ENCODE measurements around the gene MAGI2. TPM values are rescaled to one million over a fixed set of nuclear protein-coding genes. Genes with fewer than 3 reads are reported as not detected.

Gene MAGI2
- total RNA-seq, 2 donors from 2014 or later: 10.3 to 19.2 TPM

- no peak overlapping the region for H3K27ac Mint-ChIP-seq
- H3K4me3 Mint-ChIP-seq: no peak overlapping the region
- peaks cover 25% of the 10 kb centered on the region for H3K4me1 Mint-ChIP-seq
Measured at GRCh38 chr7:78398081-78398480, 1055.4 kb downstream of the MAGI2 start.

GRCh38 chr7:78396210-78396609 lies 1057.3 kb downstream of the MAGI2 start:
- H3K27me3 ChIP-seq (ENCODE audit: control insufficient read depth, insufficient read depth, low read length, poor library complexity, severe bottlenecking): no peaks in the 10 kb centered on the region
- Mint-ChIP-seq H3K4me3 (no peak overlapping the region), H3K27me3 (ENCODE audit: insufficient read depth) (peaks cover 7% of the 10 kb centered on the region), H3K27ac (no peak overlapping the region), H3K9me3 (no peaks in the 10 kb centered on the region), H3K4me1 (peaks cover 22% of the 10 kb centered on the region), H3K36me3 (ENCODE audit: low read depth) (no peaks in the 10 kb centered on the region)
- H3K27ac ChIP-seq (ENCODE audit: low read depth, low read length): no peak overlapping the region
- no peaks in the 10 kb centered on the region for H3K9me3 ChIP-seq (ENCODE audit: control insufficient read depth, low read length)
- TF ChIP-seq, protein P1, sequence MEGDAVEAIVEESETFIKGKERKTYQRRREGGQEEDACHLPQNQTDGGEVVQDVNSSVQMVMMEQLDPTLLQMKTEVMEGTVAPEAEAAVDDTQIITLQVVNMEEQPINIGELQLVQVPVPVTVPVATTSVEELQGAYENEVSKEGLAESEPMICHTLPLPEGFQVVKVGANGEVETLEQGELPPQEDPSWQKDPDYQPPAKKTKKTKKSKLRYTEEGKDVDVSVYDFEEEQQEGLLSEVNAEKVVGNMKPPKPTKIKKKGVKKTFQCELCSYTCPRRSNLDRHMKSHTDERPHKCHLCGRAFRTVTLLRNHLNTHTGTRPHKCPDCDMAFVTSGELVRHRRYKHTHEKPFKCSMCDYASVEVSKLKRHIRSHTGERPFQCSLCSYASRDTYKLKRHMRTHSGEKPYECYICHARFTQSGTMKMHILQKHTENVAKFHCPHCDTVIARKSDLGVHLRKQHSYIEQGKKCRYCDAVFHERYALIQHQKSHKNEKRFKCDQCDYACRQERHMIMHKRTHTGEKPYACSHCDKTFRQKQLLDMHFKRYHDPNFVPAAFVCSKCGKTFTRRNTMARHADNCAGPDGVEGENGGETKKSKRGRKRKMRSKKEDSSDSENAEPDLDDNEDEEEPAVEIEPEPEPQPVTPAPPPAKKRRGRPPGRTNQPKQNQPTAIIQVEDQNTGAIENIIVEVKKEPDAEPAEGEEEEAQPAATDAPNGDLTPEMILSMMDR (conservative IDR thresholded peaks at IDR 0.05): no peak
- WGBS, 2 experiments (ENCODE audit: insufficient coverage in 1 of 2, insufficient read length in 1 of 2): 94 to 96% methylated on average over 3 of the region's 3 CpGs
- no peak for DNase-seq
- H3K4me3 ChIP-seq (ENCODE audit: low read length): no peak overlapping the region
- no peaks in the 10 kb centered on the region for H3K4me1 ChIP-seq (ENCODE audit: control insufficient read depth, insufficient read depth, low read length)
- H3K9ac ChIP-seq (ENCODE audit: extremely low read depth, low read length, poor library complexity, severe bottlenecking): no peak overlapping the region
- no peaks in the 10 kb centered on the region for H3K36me3 ChIP-seq (ENCODE audit: control insufficient read depth, insufficient read depth, low read length)

More at GRCh38 chr7:78398081-78398480, 1055.4 kb downstream of the MAGI2 start:
- Histone ChIP-seq H3K27ac (ENCODE audit: low read depth, low read length) (no peak overlapping the region), H3K4me3 (ENCODE audit: low read length) (no peak overlapping the region), H3K4me1 (ENCODE audit: control insufficient read depth, insufficient read depth, low read length) (no peaks in the 10 kb centered on the region), H3K9ac (ENCODE audit: extremely low read depth, low read length, poor library complexity, severe bottlenecking) (no peak overlapping the region), H3K27me3 (ENCODE audit: control insufficient read depth, insufficient read depth, low read length, poor library complexity, severe bottlenecking) (no peaks in the 10 kb centered on the region), H3K9me3 (ENCODE audit: control insufficient read depth, low read length) (no peaks in the 10 kb centered on the region), H3K36me3 (ENCODE audit: control insufficient read depth, insufficient read depth, low read length) (no peaks in the 10 kb centered on the region)
- no peaks in the 10 kb centered on the region for H3K36me3 Mint-ChIP-seq (ENCODE audit: low read depth)
- TF ChIP-seq, protein P1 (conservative IDR thresholded peaks at IDR 0.05): no peak
- no peaks in the 10 kb centered on the region for H3K9me3 Mint-ChIP-seq
- H3K27me3 Mint-ChIP-seq (ENCODE audit: insufficient read depth): peaks cover 7% of the 10 kb centered on the region
- WGBS, 2 experiments (ENCODE audit: insufficient coverage in 1 of 2, insufficient read length in 1 of 2): 91 to 95% methylated on average over 4 to 5 of the region's 5 CpGs
- no peak for DNase-seq

DNA sequence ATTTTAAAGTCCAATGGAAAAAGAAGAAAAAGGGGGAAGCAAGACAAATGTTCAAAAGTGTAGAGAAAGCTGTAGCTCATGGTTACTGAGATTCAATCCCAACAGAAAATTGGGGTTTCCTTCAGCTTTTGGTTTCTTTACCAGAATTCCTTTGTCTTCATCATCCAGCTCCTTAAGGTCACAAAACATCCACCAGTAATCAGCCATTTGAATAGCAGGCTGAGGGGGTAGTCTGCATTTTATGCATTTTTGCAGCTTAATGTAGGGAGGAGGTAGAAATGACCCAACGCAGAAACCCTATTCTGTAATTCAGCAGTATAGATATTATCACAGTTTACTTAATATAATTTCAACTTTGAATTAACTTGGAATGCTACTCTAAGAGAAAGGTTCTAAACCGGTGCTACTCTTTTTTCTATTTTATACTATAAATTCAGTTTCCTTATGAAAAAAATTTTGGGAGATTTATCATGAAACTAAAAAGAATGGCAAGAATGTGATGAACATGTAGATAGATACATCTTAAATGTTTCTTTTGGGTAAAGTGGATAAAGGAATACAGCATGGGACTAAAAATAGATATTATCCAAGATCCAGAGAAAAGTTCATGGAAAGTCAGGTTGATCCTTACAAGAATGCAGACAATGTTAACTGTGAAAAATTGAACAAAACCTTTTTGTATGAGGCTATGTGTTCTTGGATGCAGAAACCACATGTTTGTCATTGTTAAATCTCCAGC lies 1058.0 kb downstream of the MAGI2 start:
- WGBS, 2 experiments (ENCODE audit: insufficient coverage in 1 of 2, insufficient read length in 1 of 2): no CpG with 5 or more reads among the region's 2 CpGs
- Histone ChIP-seq H3K9ac (ENCODE audit: extremely low read depth, low read length, poor library complexity, severe bottlenecking) (no peak overlapping the region), H3K4me1 (ENCODE audit: control insufficient read depth, insufficient read depth, low read length) (no peaks in the 10 kb centered on the region), H3K36me3 (ENCODE audit: control insufficient read depth, insufficient read depth, low read length) (no peaks in the 10 kb centered on the region), H3K27me3 (ENCODE audit: control insufficient read depth, insufficient read depth, low read length, poor library complexity, severe bottlenecking) (no peaks in the 10 kb centered on the region), H3K9me3 (ENCODE audit: control insufficient read depth, low read length) (no peaks in the 10 kb centered on the region), H3K4me3 (ENCODE audit: low read length) (no peak overlapping the region), H3K27ac (ENCODE audit: low read depth, low read length) (no peak overlapping the region)
- TF ChIP-seq, protein P1 (conservative IDR thresholded peaks at IDR 0.05): no peak
- Mint-ChIP-seq H3K27ac (no peak overlapping the region), H3K4me3 (no peak overlapping the region), H3K27me3 (ENCODE audit: insufficient read depth) (peaks cover 7% of the 10 kb centered on the region), H3K36me3 (ENCODE audit: low read depth) (no peaks in the 10 kb centered on the region), H3K9me3 (no peaks in the 10 kb centered on the region), H3K4me1 (peaks cover 19% of the 10 kb centered on the region)
- no peak for DNase-seq
